ENCODE measurements around the gene SLCO3A1.

SLCO3A1 gene

DNA sequence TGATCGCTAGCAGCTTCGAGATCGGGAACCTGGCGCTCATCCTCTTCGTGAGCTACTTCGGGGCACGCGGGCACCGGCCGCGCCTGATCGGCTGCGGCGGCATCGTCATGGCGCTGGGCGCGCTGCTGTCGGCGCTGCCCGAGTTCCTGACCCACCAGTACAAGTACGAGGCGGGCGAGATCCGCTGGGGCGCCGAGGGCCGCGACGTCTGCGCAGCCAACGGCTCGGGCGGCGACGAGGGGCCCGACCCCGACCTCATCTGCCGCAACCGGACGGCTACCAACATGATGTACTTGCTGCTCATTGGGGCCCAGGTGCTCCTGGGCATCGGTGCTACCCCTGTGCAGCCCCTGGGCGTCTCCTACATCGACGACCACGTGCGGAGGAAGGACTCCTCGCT, 62.5 kb downstream of the SLCO3A1 start:
- no peak for DNase-seq

DNA sequence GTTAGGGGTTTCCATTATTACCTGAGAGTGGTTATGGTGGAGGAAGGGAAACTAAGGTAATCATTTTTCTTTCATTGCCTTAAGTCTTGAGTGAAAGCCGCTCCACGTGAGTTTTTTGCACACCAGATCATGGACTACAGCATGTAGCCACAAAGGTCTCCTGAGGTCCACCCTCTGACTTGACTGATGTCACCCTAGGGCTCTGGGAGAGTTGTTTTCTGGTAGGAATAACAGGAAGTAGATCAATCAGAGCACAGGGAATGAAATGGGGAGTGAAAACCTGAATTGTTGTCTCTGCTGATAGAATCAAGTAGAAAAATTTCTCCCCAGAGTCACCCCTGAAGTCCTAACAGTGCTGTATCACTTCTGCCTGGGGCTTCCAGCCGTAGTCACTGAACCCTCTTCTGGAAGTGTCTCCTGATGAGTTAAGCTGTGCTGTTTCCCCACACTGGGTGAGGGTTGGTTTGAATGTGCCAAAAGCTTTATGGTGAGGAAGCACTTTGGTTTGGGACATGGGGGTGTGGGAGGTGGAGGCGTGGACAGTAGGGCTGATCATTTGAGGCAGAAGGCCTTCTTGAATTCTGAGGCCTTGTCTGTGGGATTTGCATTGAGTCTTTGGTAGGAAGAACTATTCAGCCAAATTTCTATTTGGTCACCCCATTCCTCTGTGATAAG, 64.3 kb downstream of the SLCO3A1 start:
- DNase-seq: no peak

DNA sequence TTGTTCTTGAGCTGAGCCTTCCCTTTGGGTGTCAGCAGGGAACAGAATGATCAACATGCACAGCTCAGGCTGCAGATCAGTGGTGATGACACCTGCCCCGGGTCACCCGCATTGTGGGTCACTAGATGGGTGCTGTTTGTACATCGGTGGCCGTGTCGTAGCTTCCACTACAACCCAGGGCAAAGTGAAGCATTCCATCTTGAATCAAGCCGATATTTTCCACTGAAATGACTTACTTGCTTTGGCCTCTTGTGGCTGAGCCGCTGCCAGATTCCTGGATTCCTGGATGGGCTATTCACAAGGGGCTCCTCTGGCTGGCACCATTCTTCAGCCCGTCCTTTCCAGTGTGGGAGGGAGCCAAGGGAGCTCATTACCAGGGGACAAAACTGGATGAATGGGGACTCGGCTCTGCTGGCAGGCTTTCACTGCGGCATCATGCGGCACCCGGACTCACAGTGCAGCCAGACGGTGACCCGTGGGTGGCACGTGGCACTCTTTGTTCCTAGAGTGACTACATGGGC, 65.6 kb downstream of the SLCO3A1 start:
- no peak for DNase-seq

DNA sequence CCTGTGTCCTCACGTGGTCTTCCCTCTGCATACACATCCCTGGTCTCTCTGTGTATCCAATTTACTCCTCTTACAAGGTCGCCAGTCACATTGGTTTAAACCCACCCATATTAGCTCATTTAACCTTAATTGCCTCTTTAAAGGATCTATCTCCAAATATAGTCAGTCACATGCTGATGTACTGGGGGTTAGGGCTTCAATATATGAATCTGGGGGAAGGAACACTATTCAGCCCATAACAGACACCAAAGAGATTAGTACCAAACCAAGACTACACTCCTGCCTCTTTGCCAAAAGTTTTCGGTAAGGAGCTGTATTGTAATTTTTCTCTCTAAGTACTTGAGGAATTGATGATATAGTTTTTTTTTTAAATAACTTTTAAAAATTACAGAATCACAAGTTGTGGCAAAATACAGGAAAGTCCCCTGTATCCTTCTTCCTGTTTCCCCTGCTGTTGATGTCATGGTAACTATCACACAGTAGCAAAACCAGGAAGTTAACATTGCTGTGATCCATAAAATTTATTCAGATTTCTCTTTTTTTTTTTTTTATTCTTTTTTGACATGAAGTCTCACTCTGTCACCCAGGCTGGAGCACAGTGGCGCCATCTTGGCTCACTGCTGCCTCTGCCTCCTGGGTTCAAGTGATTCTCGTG, 67.8 kb downstream of the SLCO3A1 start:
- no peak for DNase-seq

DNA sequence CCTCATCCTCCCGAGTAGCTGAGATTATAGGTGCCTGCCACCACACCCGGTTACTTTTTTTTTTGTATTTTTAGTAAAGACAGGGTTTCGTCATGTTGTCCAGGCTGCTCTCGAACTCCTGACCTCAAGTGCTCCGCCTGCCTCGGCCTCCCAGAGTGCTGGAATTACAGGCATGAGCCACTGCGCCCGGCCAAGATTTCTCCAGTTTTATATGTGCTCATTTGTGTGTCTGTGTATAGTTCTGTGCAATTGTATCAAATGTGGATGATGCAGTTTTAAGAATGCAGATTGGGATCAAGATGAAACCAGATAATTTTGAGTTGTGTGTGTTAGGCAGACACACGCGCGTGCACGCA, 68.3 kb downstream of the SLCO3A1 start:
- DNase-seq: no peak

DNA sequence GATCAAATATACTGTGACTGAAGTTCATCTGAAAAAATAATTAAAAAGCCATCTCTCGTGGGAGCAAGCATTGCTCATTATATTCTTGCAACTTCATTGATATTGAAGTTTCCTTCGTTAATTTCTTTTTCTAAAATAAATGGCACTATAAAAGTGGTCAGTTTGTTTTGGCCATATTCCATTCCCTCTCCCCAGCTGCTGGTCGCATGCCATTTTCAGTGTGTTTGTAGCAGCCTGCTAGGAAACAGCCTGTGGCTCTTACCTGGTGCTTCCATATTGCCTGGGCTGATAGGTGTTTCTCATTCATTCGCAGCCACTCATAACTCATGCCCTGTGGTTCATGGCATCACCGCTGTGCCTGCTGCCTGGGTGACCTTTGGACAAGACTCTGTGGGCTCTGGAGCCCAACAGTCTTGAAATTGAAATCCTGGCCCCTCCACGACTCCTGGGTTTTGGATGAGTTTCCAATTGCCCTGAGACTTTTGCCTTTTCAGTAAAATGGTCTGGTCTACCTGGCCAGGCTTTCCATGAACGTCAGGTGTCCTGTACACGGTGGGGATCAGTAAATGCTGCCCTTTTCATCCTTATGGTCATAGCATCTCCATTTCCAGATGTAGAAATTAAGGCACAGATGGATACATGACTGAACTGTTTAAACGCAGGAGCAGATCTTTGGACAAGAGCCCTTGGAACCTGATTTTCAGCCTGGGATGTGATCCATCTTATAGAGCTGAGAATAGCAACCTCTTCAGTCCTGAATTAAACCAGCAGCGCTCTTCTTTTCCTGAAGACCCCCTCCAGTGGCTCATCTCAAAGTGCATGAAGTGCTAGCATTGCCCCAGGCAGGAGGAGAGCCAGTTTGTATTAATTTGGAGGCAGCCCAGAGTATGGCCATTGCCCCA, 69.4 kb downstream of the SLCO3A1 start:
- peak; percentile 37 for DNase-seq

DNA sequence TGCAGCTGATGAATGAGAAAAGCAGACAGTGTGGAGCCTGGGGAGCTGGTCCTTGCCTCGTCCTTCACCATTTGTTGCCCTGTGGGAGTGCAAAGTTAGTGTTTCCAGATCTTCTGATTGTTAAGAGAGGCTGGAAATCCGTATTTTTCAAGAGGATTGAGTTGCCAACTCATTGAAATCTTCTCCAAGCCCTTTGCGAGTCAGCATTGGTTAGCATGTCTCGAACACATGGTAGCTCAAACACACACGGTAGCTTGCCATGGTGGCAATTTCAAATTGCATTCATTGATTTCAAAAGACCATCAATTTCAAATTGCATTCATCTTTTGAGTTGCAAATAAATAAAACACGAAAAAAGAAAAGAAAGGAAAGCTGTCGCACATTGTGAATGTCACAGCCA, 70.7 kb downstream of the SLCO3A1 start:
- no peak for DNase-seq

DNA sequence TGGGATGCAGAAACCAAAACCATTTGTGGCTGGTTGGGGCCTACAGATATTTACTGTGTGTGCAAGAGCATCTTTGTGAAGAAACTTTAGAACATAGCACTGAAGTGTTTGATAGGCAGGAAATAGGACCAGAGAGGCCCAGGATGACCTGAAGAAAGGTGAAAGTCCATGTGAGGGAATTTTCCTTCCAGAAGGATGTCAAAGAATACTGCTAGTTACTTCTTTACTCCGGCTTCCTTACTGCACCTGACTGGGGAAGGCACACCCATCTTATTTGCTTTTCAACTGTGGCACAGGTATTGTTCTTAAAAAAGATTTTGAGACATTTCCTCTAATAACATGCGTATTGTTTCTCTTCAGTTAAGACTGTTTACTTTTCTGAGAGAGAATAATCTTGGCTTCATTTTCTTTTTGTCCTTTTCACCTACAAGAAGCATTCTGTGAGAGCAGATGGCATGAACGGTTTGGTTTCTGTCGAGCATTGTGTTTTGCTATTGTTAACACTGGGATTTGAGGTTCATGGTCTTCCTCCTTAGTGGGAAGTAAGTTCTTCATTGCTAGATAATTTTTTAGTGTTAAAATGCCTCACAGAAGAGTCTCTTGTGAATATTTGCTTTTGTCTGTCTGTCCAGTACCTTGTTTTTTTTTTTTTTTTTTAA, 71.5 kb downstream of the SLCO3A1 start:
- DNase-seq: no peak

DNA sequence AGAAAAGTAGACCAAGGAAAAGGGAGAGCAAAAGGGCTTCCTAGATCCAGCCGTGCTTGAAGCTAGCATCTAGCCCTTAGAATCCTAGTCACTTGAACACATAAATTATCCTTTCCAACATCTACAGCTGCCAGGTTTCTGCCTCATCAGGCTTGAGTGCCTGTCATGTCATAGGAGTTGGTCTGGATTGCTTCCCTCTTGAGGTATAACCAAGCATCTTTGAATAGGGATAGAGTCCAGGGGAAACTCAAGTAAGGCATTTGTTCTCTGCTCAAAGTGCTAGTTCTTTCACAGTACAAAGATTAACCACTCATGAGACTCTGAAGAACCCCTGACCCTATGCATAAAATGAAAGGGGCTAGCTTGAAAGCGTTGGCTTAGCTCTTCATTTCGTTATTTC, 72.3 kb downstream of the SLCO3A1 start:
- peak; percentile 83 for DNase-seq

DNA sequence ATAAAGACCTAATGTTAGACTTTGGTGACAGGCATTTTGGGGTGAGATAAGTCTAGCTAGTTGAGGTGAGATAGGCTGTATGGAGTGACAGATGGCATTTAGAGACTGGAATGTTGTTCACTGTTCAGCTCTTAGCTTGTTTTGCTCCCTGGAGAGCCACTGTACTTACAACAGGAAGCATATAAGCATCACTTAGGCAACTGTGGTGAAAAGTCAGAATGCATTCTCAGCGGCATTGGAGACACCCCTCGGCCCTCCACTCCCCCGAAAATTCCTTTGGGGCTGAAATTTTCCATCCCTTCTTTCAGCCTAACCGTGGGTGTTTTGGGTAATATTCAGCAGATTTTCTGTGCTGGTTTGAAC, 73.4 kb downstream of the SLCO3A1 start:
- DNase-seq: no peak

DNA sequence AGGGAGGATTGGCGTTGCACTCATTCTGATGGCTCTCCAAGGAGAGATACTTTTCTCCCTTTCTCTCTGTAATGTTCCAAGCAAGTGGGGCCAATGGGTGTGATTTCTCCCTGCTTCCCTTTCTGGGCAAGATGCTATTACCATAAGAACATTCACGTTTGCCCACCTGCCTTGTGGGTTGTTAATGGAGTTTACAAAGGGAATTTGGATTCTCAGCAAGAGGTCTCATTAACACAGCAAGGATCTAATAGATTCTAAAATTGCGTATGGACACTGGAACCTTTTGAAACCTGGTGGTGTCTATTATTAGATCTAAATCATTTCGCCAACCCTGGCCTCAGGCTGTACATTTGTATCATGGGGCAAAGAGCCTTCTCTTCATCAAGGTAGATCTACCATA, 74.1 kb downstream of the SLCO3A1 start:
- DNase-seq: no peak

DNA sequence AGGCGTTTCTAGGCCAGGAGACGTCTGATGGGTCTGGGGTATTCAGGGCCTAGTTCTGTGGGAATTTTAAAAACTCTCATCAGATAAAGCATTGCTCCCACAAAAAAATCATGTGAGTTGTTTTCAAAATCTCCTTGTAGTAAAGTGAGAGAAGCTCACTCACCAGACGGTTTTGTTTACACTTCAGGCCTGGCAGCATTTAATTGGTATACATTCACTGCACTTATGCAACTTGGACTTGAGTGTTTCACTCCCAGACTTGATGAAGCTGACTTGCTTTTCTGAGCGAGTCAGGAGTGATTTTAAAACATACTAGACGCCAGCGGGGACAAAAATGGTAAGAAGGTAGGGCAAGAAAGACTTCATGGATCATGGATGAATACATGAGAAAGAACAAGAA, 75.2 kb downstream of the SLCO3A1 start:
- DNase-seq: no peak

DNA sequence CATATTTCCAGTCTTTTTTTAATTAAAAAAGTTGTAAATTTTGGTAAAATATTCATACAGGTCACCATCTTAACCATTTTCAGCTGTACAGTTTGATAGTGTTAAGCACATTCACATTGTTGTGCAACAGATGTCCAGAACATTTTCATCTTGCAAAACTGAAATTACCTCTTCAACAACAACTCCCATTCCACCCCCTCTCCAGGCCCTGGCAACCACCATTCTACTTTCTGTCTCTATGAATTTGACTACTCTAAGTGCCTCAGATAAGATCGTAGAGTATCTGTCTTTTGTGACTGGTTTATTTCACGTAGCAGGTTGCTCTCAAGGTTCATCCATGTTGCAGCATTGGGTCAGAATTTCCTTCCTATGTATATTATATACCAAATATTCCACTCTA, 76.0 kb downstream of the SLCO3A1 start:
- no peak for DNase-seq

DNA sequence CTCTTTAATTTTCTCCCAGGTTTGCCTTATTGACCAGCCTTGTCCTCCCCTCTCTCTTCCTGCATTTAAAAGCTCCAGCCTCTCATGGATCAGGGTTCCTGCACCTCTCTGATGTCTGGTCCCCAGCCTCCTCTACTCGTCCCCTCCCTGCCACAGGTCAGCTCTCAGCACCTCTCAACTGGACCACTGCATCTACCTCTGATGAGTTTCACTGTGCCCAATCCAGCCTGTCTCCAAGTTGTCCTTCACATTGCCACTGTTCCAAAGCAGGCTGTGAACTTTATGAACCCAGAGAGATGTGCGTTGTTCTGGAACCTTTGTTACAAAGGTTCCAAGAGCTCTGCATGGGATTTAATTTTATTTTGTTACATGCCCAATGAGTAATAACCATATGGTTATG, 76.6 kb downstream of the SLCO3A1 start:
- DNase-seq: no peak

DNA sequence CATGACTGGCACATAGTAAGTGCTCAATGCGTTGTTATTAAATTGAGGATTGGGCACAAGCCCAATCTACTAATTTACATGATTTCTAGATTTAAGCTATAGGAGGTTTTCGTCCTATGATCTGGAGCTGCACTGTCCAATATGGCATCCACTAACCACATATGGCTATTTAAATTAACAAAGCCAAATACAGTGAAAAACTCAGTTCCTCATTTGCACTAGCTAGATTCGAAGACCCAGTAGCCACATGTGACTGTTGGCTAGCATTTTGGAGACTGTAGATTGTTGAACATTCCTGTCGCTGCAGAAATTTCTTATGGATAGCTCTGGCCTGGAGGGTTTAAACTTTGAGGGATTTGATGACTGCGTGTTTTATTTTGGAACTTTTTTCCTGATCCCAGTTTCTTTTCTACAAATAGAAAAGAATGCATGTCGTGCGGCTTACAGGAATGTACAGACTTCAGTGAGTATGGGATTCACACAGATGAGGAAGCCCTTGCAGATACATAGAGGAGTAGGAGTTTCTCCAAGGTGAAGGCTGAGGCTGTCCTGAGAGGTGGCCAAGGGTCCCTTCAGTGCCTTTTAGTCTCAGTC, 82.8 kb downstream of the SLCO3A1 start:
- no peak for DNase-seq

DNA sequence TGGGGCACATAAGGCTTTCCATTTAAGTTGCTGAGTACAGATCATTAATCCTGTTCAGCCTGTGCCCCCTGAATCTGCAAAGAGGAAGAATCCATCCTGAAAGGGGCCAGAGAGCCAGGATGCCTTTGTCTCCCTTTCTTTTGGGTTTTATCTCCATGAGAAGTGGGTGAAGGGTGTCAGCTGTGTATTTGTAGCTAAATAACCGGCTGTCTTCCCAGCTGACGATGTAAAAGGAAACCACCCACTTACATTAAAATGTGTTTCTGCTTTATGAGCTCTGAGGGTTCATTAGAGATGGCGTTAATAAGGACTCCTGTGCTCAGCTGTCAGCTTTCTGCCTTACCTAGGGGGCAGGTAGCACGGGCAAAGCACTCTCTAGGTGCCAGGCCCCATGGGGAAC, 83.4 kb downstream of the SLCO3A1 start:
- no peak for DNase-seq

DNA sequence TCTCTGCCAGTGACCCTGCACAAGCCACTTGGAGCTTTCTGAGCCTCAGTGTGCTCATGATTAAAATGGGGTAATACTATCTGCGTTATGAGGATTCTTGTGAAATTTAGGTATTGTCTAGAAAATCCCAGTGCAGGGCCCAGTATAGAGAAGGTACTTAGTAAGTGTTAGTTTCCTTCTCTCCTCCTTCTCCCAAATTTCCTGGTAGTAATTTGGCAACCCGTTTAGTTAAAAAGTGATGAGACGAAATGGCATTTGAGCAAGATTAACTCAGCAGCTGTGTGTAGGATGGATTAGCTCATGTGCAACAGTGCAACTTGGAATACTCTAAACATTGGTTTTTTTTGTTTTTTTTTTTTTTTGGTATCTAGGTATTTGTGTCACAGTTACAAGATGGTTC, 84.6 kb downstream of the SLCO3A1 start:
- no peak for DNase-seq

DNA sequence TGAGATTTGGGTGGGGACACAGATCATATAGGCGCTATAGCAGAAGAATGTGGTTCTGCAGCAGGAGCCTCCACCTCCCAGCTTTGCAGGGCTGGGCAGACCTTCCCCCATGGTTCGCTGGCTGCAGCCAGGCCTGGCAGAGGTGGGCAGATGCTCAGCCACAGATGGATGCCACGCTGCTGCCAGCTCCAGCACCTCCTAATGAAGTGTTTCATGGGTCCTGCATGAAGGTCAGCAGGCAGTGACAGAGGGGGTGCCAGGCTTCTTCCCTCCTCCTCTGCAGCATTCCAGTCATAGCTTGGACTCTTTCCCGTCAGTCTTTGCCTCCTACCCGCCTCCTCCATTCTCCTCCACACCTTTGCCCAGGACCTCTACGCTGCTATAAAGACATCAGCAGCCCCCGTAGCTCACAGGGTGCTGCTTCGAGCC, 85.9 kb downstream of the SLCO3A1 start:
- DNase-seq: no peak

DNA sequence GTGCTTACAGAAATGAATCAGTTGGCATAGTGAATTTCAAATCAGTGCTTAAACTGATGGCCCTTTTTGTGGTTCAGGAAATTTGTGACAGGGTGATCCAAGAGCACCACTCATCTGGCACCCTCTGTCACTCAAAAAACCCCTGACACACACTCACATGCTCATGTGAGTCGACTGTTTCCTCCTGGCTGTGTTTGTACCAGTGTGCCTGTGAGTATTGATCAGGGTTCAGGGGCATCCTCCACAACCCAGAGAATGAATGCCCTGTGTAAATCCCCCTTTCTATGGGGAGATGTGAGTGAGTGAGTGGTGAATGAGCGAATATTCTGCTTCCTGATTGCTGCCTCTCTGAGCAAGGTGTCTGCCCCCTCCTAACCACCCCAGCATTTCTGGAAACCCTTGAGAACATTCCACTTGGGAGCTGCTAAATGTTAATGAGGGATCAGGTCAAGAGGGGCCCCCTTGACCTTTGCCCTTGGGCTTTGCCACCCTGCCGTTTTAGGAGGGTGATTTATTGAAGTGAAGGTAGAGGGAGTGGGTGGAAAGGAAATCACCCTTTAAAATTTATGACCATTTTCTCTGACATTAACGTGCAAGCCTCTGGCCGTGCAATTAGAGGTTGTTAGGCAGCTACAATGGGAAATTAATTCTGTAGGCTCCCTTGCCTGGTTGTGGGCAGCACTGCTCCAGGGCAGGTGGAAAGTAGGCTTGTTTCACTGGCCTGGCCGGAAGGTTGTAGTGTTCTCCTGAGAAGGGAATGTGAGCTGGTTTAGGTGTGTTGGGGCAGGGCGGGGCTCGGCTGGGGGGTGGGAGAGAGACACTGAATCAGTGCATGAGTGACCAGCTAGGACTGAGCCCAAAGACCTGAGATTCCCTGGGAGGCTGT, 87.2 kb downstream of the SLCO3A1 start:
- DNase-seq: no peak

DNA sequence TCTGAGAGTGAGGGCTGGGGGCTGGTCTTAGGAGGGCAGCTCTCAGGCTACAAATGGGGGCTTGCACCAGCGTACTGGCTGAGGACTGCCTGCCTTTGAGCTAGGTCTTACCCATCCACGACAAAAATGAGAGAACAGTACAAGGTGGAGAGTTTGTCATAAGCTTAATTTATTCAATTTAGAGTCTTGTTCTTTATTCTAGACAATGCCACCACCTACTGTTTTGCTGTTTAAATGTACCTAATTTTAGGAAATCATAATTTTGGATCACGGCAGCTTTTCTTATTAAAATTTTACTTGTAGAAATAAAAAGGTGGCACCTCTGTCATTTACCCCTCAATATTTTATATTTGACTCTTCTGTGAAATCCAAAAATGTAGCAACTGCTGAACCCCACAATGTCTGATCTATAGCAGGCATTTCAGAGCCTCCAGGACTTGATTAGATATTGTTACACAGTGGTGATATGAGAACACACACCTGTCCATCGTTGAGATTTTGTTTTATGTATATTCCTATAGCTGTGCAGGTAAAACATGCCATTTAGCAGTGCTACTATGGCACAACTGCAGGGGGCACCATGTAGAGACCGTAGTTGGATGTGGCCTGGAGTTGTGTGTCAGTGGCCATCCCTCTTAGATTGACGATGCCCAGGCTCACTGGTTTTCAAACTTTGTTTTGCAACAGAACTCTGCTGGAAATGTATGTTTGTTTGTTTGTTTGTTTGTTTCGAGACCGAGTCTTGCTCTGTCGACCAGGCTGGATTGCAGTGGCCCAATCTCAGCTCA, 88.6 kb downstream of the SLCO3A1 start:
- no peak for DNase-seq

Measured in NCI-H2029 treated with DMSO at 0.1 percent for 48 hours (cell line).